GM18520 (cell line): Measurements from ENCODE around the gene DNMT3B.
"Not testable (repeated sequence)": the region's sequence is repeated elsewhere in the genome, so short reads cannot be mapped to it uniquely, and the experiment has no call there.

Source experiments
- ATAC-seq: cut with Tn5 transposase; IDR thresholded peaks from one replicate; pipeline ENCODE4 v1.9.1; 2021; ENCODE audit not compliant: unreplicated experiment

The DNMT3B gene

DNA sequence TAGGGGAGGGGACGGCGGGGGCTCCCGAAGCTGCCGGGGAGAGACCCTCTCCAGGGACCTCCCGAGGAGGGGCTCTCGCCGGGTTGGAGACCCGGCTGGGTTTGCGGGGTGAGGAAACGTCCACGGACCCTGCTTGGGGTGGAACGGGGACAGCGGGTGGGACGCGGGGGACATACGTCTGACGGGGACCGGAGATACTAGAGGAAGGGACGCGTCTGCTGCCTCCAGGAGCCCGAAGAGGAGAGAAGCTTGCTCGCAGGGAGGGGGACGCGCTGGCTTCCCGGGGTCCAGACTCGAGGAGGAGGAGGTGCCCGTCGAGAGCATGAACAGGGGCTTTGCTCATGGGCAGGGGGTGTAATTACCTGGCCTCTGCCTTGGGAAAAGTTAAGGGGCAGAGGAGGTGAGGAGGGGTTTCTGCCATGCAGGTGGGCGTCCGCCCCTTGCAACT is 593 bp downstream of the DNMT3B start:
- ATAC-seq, result no peak

DNA sequence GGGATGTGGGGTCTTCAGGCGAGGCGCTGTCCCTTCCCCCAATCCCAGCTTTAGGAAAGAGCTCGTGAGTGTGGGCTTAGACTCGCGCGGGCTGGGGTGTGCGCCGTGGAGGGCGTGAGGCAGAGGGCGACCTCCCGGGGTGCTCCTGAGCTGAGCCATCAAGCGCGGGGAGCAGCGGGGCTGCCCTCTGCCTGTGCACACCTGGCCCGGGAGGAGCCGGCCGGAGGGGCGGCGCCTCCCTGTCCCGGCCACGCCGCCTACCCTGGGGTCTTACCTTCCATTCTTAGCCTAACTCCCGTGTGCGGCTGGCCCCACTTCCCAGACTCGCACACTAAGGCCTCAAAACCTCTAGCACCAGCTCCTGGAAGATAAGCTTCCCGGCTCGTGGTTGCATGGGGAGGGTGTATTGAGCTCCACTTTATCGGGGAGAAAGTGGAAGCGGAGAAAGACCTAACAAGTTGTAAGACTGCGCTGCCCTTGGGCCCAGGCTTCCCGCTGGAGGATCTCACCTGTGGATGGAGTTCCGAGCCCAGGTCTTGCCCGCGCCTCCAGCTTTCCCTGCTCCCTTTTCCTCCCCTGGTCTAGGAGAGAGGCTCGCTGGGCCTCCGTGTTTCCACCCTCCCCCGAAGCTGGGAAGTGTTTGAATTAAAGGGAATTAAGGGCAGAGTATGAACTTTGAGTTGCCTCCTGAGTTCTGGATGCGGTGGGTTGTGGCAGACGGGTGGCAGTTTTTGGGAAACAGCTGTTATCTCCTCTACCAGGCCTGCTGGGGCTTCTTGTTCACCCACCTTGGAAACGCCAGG is 1.2 kb downstream of the DNMT3B start:
- no peak for ATAC-seq

DNA sequence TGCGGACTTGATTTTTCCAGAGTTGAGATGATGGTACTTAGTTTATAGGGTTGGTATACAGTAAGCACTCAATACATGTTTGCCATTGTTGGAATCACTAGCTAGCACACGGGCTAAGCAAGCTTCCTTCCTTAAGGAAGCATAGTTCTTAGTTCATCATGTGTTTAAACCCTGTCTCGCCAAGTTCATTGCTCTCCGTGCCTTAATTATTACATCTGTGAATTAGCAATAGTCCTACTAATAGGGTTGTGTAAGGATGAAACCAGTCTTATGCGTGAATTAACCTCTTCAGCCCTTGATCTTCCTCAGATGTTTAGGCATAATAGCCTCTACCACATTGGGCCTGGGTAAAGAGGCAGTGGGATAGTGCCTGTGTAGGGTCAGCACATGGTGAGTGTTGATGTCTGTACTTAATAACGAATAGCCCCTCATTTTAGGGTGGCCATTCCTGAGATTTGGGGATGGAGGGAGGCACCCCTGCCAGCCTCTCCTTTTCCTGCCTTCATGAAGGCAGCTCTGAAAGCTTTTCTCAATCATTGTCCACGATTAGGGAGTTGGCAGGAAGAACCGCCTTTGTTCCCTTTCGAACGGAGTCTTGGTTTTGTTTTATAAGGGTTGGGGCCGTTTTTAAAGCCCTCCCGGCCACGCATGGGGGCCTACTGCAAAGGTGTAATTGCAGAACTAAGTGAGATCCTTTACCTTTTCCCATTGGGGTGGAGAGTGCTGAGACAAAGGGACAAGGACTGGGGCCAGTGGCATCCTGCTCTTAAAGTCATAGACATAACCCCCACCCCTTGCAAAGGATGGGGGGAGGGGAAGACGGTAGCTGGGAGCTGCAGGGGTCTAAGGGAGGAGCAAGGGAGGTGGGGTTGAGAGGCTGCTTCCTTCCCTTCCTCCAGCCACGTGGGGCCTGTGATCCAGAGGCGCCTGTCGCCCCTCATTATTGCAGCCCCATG is 2.1 kb downstream of the DNMT3B start:
- ATAC-seq, result no peak

DNA sequence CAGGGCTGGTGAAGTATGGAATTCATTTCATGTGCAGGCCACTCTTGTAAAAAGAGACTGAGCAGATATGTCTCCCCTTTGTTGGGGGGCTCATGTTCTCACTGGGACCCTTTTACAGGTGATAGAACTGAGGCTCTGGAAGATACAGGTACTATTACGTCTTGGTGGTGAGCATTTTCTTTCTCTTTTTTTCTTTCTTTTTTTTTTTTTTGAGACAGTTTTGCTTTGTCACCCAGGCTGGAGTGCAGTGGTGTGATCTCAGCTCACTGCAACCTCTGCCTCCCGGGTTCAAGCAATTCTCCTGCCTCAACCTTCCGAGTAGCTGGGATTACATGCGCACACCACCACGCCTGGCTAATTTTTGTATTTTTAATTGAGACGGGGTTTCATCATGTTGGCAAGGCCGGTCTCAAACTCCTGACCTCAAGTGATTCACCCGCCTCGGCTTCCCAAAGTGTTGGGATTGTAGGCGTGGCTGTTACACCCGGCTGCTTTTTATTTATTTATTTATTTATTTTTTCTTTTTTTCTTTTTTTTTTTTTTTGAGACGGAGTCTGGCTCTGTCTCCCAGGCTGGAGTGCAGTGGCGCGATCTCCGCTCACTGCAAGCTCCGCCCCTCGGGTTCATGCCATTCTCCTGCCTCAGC is 3.2 kb downstream of the DNMT3B start:
- not testable (repeated sequence) for ATAC-seq

DNA sequence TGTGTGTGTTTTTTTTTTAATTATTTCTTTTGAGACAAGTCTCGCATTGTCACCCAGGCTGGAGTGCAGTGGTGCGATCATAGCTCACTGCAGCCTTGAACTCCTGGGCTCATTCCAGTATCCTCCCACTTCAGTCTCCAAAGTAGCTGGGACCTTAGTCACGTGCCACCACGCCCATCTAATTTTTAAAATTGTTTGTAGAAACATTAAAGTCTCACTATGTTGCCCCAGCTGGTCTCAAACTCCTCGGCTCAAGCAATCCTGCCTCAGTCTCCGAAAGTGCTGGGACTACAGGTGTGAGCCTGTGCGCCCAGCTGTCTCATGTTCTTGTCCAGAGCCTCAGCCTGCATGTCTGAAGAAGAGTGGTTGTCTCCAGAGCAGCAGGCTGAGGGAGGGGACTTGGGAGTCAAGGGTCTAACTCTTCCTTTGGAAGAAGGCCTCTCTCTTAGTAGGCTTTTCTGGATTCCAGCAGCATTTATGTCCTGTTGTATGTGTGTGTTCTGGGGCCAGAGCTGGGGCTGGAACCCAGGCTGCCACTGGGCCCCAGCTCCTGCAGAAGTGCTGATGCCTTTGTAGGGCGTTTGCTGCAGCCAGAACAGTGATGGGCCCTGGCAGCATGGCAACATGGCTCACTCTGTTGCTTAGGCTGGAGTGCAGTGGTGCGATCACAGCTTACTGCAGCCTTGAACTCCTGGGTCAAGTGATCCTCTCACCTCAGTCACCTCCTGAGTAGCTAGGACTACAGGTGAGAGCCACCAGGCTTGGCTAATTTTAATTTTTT is 5.4 kb downstream of the DNMT3B start:
- no peak for ATAC-seq

DNA sequence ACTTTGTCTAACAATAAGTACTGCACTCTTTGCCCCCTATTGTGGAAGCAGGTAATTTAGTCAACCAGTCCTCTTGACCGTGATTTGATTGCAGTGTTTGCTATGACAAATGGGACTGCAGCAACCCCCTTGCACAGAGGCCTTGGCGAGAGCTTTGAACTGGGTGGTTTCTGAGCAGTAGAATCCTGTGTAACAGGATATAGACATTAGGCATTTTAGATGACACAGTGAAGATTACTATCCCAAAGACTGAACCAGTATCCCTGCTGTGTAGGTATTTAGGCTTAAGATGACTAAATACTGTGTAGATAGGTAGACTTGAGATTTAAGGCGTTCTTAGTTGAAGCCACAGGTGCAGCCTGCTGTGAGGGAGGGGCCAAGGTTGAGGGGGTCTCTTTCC is 9.9 kb downstream of the DNMT3B start:
- ATAC-seq, result no peak

DNA sequence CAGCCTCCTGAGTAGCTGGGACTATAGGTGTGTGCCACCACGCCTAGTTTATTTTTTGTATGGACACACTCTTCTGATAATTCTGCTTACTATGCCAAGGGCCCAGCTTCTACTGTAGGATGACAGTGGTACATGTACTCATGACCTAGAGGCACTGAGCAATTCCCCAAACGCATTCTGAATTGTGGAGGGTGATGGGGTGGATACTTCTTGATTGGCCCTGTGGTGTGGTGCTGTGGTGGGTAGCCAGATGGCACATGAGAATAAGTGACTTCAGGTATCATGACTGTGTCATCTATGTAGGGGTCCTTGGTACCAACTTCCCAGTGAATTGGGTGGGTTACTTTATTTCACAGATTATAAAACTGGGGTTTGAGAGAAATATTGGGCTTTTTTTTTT is 11.0 kb downstream of the DNMT3B start:
- ATAC-seq, result no peak

DNA sequence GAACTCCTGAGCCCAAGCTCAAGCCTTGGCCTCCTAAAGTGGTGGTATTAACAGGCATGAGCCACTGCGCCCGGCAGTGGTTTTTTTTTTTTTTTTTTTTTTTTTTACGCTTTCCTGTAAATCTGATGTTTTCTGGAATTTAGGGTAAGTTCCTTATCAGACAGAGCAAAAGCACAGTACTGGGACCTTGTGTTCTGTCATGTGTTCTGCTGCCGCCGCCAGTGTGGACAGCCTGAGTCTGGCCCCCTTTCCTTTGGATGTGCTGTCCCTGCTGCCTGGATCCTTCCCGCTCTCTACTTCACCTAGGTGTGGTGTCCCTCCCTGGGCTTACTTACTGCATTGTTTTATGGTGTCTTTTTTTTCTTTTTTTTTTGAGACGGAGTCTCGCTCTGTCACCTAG is 11.7 kb downstream of the DNMT3B start:
- no peak for ATAC-seq

DNA sequence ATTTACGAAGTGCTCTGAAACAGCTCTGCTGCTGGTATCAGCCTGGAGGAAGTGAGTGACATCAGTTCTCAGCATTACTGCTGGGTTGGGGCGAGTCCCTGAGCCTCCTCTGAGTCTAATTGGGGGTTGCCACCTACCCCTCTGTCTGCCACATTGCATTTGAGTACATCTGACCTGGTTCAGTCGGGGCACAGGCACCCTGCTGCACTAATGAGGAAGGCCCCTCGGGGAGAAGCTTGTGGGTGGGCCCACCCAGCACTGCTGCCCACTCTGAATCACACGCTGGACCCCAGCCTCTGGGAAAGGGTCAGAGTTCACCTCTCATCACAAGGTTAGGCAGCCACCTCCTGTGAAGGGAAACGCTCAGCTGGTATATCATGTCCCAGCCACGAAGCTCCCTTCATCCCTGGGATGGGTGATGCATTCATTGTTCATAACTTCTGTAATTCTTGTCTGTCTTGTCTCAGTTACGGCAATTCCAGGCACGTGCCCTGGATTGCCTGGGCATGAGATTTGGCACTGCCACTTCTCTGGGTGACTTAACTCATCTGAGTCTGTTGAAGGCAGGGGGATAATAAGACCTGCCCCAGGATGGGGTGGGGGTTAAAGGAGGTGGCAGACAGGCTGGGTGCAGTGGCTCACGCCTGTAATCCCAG is 13.3 kb downstream of the DNMT3B start:
- no peak for ATAC-seq

DNA sequence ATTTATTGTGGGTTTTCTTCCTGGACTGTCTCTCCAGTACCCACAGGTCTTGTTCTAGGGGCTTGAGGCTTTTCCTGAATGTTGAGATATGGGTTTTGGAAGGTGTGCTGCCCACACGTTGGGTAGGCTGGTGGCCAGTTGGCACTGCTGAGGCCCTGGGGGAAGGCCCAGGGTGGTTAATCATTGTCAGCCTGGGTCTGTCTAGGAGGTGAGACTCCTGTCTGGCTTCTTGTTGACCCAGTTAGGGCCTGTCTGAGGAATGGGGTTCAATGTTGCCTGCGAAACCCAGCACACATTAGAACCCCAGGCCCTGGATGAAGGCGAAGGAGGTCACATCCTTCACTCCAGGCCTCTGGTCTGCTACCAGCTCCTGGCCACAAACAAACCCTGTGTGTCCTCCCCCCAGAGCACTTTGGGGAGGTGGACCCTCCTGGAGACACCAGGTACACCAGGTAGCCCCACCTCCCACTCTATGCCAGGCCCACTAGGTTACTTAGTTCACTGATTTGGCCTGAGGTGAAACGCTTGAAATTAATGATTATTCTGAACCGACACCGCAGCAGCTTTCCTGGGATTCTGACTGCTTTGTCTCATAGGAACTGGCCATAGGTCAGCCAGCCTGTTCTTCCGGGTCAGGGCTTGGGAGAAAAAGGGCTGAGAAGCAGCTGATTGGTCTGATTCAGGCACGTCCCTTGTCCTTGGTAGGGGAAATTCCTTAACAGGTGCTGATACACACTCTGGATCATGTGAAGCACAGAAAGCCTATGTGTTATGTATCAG is 15.2 kb downstream of the DNMT3B start:
- ATAC-seq, result no peak

DNA sequence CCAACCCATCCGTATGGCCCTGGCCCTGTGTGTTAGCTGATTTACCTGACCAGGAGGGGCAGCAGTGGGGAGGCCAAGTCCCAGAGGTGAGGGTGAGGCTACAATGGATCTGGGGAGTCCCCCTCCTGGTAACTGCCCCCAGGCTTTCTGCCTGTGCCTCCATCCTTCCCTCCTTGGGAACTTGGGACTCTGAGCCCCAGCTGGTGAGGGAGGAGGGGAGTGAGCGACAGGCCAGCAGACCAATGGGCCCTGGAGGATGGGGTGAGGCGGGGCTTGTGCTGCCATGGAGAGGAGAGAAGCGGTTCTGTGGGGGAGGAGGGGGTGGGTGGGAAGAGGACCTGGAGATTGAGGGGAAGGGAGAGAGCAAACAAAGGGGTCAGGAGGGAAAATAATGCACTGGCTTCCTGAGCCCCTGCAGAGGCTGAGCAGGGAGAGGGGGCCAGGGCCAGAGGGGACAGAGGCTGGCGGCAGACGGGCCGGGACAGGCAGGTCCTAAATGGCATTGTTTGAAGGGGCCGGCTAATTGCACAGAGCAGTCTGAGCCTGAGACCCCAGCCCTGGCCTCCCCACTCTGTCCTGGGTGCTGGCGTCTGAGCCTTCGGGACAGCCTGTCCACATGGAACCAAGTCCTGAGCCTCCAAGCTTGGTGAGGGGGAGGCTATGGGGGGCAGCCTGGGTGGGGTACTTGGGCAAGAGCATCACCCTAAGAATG is 17.5 kb downstream of the DNMT3B start:
- ATAC-seq, result no peak

DNA sequence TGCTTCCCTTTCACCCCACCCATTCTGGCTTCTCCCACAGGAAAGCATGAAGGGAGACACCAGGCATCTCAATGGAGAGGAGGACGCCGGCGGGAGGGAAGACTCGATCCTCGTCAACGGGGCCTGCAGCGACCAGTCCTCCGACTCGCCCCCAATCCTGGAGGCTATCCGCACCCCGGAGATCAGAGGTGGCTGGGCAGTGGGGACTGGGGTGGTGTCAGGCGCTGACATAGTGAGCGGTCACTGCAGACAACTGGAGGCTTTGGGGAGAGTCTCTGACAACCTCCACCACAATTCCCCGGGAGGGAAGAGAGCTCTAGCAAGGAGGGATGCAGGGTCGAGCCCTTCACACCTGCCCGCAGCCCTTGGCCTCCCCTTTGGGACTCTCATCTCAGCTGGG is 18.1 kb downstream of the DNMT3B start:
- ATAC-seq, result no peak

DNA sequence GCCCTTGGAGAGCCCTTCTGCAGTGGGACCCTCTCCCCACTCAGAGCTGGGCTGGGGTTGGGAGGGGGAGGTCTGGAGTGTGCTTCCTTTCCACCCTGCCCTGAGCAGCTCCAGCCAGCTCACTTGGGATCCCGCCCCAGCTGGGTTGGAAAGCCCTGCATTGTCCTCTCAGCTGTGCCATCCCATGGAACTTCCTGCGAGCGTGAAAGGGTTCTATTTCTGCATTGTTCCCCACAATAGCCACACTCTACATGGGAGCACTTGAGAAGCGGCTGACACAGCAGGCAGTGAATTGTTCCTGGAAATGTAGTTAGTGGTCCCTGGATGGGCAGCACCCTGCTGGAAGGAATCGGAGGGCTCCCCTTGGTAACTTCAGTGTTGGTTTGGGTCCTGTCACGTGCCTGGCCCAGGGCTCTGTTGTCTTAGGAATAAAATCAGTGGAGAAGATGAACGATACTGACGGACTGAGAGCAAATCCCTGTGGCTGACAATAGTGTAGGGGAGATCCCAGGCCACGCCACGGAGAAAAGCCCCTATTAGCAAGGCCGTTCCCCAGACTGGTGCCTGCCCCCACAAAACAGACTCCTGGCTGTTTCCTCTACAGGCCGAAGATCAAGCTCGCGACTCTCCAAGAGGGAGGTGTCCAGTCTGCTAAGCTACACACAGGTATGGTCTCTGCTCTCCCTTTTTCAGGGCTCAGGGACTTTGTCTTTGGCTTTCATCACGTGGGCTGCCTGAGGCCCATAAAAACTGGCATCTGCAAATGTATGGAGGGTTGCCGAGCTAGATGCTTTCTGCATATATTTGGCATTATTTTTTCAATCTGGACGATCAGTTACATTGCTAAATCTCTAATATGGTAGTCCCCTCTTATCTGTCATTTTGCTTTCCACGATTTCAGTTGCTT is 18.8 kb downstream of the DNMT3B start:
- ATAC-seq, result no peak

DNA sequence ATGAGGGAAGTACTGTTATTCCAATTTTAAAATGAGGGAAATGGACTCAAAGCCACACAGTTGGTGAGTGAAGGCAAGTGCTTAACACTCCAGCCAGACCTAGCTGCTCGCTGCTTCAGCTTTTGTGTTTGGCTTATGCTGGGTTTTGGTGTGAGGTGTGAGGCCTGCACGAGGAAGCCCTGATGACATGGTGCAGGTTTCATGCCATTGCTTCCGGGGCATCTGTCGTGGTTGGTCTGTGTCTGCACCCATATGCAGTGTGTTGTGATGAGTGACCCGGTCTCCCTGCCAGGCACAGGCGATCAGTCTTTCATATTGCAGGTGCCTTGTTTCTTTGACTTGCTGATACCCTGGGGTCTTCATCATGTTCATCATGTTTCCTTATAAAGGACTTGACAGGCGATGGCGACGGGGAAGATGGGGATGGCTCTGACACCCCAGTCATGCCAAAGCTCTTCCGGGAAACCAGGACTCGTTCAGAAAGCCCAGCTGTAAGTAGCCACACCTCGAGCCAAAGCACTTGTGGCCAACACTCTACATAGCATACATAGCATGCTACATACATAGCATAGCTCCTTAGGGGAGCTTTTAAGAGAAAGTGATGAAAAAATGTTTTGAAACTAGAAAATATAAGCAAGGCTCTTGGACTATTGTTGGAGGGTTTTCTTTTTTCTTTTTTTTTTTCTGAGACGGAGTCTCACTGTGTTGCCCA is 22.3 kb downstream of the DNMT3B start:
- ATAC-seq, result no peak

DNA sequence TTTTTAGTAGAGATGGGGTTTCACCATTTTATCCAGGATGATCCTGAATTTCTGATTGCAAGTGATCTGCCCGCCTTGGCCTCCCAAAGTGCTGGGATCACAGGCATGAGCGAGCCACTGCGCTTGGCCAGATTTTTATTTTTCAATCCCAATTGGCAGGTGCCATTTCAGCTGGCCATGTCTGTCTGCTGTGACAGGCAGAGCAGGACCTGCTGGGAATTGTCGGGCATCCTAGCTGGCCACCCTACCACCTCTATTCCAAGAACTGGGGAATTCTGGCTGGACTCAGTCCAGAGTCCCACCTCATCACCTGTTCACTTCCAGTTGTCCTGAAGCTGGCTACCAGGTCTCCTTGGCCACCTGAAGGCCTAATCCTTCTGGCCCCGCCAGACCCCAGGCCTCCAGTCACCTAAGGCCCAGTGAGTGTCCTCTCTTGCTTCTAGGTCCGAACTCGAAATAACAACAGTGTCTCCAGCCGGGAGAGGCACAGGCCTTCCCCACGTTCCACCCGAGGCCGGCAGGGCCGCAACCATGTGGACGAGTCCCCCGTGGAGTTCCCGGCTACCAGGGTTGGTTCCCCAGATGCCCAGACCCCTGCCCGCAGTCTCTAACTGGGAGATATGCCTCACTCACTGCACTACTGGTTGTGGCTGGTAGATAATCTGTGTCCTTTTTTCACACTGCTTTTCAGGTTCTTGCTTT is 24.0 kb downstream of the DNMT3B start:
- no peak for ATAC-seq

DNA sequence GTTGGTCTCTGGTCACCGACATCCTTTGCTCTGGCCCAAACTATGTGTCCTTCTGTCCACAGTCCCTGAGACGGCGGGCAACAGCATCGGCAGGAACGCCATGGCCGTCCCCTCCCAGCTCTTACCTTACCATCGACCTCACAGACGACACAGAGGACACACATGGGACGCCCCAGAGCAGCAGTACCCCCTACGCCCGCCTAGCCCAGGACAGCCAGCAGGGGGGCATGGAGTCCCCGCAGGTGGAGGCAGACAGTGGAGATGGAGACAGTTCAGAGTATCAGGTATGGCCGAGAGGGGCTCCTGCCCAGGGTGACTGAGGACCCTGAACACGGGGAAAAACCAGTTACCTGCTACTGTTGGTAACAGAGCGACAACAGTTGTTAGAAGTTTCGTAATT is 25.0 kb downstream of the DNMT3B start:
- ATAC-seq, result no peak
